ENCODE measurements around the gene CASK. TPM values are rescaled to one million over a fixed set of nuclear protein-coding genes. Genes with fewer than 3 reads are reported as not detected.
"Not testable (repeated sequence)": the region's sequence is repeated elsewhere in the genome, so short reads cannot be mapped to it uniquely, and the experiment has no call there.

Gene CASK
- total RNA-seq, 1 experiment from 2014 or later = 23.7 TPM

GRCh38 chrX:41732260-41732659, 191.1 kb downstream of the CASK start:
- DNase-seq (ENCODE audit: low read depth) = no peak

- peak; percentile 54 for DNase-seq (ENCODE audit: low read depth)
Measured at GRCh38 chrX:41730081-41730480, 193.3 kb downstream of the CASK start.

- DNase-seq (ENCODE audit: low read depth) = no peak
Measured at GRCh38 chrX:41728125-41728524, 195.2 kb downstream of the CASK start.

- no peak for DNase-seq (ENCODE audit: low read depth)
Measured at GRCh38 chrX:41723826-41724225, 199.5 kb downstream of the CASK start, which contains the start of gene GPR82. Gene GPR82, plus strand, starts transcription at chrX:41724181. Its CDS starts 2,846 bp downstream, at chrX:41727027.

GRCh38 chrX:41722816-41723618, 200.3 kb downstream of the CASK start:
- DNase-seq (ENCODE audit: low read depth) = peak; percentile 29

- no peak for DNase-seq (ENCODE audit: low read depth)
Measured at GRCh38 chrX:41722214-41722613, 201.1 kb downstream of the CASK start.

- DNase-seq (ENCODE audit: low read depth) = no peak
Measured at GRCh38 chrX:41721590-41721989, 201.8 kb downstream of the CASK start.

- DNase-seq (ENCODE audit: low read depth) = peak; percentile 25
Measured at GRCh38 chrX:41720125-41720779, 203.1 kb downstream of the CASK start.

GRCh38 chrX:41719610-41720009, 203.7 kb downstream of the CASK start:
- not testable (repeated sequence) for DNase-seq (ENCODE audit: low read depth)

GRCh38 chrX:41718481-41719235, 204.7 kb downstream of the CASK start:
- no peak for DNase-seq (ENCODE audit: low read depth)

GRCh38 chrX:41716767-41717473, 206.4 kb downstream of the CASK start:
- DNase-seq (ENCODE audit: low read depth) = no peak

GRCh38 chrX:41716222-41716621, 207.1 kb downstream of the CASK start:
- no peak for DNase-seq (ENCODE audit: low read depth)

- DNase-seq (ENCODE audit: low read depth) = no peak
Measured at GRCh38 chrX:41711021-41711667, 212.2 kb downstream of the CASK start.

GRCh38 chrX:41708486-41708885, 214.9 kb downstream of the CASK start:
- no peak for DNase-seq (ENCODE audit: low read depth)

GRCh38 chrX:41707218-41707617, 216.1 kb downstream of the CASK start:
- DNase-seq (ENCODE audit: low read depth) = no peak

GRCh38 chrX:41705680-41706374, 217.5 kb downstream of the CASK start:
- DNase-seq (ENCODE audit: low read depth) = no peak

GRCh38 chrX:41705042-41705441, 218.3 kb downstream of the CASK start:
- DNase-seq (ENCODE audit: low read depth) = no peak

GRCh38 chrX:41703574-41704029, 219.8 kb downstream of the CASK start:
- DNase-seq (ENCODE audit: low read depth) = no peak

GRCh38 chrX:41695426-41695825, 227.9 kb downstream of the CASK start:
- peak; percentile 41 for DNase-seq (ENCODE audit: low read depth)

- no peak for DNase-seq (ENCODE audit: low read depth)
Measured at GRCh38 chrX:41693024-41693423, 230.3 kb downstream of the CASK start.
